GM18498 (cell line): ENCODE measurements around the gene SCN3B.

Source experiments
- ATAC-seq: cut with Tn5 transposase; IDR thresholded peaks from one replicate; pipeline ENCODE4 v1.9.1; 2021; ENCODE audit warnings: mild to moderate bottlenecking, moderate library complexity; ENCODE audit not compliant: unreplicated experiment

The SCN3B gene

DNA sequence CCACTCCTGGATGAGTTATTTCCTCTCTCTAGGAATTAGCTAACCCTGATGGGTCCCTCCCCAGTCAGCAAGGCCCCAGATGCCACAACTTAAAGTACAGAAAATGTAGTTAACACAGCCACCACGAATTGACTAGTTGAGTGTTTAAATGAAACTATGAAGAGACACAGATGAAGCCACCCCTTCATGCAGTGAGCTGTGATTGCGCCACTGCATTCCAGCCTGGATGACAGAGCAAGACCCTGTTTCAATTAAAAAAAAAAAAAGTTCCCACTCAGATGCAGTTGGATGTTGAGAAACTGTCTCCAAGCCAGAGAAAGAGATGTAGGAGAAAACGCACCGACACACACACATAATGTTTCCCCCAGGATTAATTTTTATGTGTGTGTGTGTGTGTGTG lies 53.3 kb downstream of the SCN3B start:
- ATAC-seq, result no peak

DNA sequence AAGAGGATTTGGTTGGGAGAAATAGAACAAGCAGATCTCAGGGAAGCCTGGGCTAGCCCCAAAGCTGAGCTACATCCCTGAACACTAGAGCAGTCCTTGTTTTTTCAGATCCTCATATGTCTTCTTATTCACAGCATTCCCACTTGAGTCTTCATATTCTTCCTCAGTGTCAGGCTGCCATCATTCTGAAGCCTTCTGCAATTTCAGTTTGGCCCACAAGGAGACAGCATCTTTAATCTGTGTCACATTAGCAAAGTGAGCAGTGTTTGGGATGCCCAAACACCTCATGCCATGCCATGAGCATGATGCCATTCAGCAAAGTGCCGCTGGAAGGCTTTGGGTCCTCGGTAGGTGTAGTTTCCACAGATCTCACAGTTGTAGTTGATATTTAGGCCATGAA lies 56.6 kb downstream of the SCN3B start:
- ATAC-seq, result no peak

DNA sequence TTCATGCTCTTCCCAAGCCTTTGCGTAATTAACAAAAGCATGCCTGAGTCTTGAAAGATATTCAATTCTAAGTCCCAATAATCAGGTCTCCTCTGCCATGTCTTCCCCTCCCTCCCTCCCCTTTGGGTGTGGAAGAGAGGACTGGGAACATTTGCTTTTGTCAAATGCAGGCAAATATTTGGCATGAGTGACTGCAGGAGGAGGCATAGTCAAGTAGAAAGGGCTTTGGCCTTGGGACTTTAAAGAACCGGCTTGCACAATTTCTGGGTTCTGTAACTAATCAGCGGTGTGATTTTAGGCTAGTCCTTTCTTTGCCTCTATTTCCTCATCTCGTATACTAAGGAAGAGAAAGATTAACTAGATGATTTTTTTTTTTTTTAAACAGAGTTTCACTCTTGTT lies 59.5 kb downstream of the SCN3B start:
- no peak for ATAC-seq

DNA sequence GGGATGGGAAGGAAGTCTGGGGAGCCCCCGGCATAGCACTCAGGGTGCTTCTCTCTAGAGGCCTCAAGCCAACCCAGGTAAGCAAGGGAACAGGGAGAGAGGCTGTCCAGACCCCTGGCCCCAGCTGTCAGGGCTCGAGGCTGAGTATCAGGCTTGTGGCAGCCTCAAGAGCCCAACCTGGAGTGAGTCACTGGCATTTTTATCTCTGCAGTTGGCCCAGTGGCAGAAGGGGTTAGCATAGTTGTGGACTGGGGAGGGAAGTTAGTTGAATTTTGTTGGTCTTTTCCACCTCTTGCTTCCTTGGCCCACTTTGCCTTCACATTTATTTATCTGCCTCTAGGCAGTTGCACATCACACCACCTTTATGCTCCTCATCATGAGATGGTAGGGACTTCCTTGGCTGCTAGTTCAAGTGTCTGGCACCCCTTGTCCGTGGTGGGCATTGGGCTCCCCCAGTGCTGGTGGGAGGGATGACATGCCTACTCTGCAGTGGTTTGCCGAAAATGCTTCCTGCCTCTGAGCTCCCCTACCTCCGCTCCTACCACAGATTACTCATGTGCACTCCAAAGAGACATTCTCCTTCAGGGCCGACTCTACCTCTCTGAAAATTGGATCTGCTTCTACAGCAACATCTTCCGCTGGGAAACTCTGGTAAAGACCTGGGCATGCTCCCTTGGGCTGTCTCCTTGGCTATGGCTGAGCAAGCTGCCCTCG lies 60.1 kb downstream of the SCN3B start:
- ATAC-seq, result no peak

DNA sequence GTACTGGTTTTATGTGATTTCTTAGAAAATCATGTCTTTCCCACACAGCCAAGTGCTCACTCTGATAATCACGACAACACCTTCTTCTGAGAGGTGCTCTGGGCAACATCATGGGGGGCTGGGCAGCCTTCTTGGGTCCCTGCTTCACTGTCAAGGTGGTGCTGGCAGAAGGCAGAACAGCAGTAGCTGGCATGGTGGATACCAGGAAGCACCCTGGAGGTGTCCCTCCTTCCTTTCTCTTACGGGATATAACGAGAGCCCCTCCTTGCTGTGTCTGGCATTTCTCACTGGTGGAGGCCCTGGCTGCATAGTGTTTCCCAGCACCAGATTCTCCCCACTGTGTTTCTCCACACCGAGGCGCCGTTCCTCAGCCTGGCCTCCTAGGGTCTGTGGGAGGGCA lies 60.9 kb downstream of the SCN3B start:
- no peak for ATAC-seq

DNA sequence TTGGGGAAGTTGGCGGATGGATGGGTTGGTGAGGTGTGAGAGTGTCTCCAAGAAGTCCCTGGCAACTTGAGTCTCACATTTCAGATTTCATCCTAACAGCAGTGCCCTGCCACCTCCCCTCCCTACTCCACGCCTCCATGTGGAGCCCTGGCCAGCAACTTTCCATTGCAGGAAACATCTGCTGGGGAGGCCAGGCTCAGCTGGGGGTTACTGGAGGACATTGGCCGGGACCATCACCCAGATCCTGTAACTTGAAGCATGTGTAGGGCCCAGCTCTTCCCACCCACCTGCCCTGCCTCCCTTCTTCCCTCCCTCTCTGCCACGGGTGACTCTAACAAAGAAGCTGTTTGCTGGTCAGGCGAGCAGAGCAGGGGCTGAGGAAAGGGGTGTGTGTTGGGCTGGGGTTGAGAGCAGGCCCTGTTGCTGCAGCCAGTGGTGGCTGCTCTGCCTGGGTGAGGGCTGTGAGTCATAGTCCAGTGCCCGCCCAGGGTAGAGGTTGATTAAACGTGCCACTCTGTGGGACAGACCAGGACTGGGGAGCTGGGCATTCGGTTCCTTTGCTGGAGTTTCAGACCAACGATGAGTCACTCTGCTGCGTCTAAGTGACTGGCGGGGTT lies 64.0 kb downstream of the SCN3B start:
- no peak for ATAC-seq

DNA sequence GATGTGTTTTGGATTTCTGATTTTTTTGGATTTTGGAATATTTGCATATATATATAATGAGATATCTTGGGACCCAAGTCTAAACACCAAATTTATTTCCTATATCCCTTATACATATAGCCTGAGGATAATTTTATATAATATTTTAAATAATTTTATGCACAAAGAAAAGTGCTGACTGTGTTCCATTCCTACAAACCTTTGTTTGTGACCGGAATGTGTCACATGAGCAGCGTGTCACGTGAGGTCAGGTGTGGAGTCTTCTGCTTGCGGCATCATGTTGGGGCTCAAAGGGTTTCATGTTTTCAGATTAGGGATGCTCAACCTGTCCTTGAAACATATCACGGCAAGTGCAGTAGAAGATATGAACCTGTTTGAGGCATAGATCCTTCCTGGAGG lies 65.6 kb downstream of the SCN3B start:
- ATAC-seq, result no peak

DNA sequence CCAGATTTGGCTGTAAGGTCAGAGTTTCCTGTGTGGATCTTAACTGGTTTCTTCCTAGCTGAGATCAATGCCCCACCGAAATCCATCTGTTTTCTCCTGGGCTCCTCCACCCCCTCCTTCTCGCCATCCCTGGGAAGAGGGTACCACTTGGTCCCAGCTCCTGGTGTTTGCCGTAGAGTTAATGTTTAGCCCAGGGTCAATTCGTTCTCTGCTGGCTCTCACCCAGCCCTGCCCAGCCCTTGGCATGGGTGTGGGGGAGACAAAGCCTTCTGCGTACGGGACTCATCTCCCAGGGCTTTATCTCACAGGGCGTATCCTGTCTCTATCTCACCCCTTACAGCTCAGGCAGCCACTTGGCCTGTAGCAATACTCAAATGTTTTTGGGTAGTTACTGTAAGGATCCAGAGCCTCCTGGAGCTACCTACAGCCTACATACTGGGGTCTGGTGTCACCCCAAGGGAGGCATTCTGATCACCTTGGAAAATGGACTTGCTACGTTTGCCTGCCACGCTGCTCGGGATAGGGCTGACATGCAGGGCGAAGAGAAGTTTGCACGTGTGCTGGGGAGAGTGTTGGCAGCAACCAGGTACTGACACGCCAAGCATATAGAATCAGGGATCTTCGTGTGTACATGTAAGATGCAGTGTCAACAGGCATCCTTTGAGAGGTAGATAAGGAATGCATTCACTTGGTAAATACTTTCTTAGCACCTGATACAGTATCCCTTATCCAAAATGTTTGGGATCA lies 66.1 kb downstream of the SCN3B start:
- ATAC-seq, result no peak

DNA sequence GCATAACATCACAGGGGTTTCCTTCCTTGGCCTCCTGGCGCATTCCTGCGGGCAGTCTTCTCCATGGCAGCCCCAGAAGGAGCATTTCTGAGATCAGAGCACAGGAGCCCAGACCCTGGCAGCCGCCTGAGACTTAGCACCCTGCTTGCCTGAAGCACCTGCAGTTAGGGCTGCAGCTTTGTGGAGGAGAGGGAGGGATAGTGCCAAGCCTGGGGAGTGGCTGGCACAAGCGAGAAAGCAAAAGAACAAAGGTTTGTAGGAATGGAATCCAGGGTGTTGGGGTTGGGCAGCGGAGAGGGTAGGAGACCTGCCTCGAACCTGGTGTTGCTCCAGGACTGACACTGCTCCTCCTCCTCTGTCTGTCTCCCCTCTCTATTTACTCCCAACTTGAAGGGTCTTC lies 66.9 kb downstream of the SCN3B start:
- no peak for ATAC-seq

DNA sequence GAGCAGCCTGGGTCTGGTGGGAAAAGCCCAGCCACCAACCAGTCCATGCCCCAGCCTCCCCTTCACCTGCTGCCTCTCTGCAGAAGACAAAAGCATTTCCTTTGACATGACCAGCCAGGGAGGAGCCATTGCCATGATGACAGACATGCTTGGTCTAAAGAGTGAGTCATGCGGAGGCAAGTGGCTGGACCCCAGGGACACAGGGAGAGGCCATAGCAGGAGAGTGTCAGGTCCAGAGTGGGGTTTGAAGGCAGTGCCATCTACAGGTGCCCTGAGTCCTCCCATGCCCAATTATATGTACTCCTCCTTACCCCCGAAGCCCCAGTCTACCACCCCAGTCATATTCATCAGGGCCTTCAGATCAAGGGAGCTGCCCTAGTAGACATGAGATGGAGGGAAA lies 67.4 kb downstream of the SCN3B start:
- no peak for ATAC-seq

DNA sequence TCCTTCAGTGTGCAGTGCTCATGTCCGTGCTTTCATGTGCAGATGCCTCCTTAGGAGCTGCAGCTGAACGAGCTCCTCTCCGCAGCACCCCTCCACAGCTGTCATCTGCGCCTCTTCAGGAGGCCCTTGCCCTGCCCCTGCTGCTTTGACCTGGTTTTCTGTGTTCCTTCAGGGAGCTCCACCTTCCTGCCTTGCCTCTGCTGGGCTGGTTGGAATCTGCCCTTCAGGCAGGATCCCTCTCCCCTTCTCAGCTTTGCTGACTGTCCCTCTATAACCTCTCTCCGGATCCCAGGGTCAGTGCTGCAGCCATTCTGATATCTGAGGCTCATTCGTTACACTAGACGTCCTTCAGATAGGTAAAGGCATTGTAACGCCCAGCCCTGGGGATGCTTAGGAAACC lies 67.9 kb downstream of the SCN3B start:
- ATAC-seq, result no peak

DNA sequence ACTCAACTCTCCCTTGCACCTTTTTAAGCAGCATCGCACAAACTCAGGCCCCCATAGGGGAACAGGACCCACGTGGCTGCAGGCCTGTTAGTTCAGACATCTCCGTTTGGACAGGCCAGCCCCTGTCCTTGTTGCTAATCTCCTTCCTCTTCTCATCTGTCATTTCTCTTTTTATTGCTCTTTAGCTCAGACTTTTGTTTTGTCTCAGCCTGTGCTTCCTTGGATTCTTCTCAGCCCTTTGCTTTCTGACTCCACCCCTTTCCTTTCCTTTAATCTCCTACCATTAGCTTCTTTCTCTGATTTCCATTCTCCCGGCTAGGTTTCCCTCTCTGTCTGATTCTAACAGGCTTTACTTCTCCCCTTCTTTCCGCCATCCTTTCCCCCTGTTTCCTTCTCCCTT lies 68.7 kb downstream of the SCN3B start:
- no peak for ATAC-seq

DNA sequence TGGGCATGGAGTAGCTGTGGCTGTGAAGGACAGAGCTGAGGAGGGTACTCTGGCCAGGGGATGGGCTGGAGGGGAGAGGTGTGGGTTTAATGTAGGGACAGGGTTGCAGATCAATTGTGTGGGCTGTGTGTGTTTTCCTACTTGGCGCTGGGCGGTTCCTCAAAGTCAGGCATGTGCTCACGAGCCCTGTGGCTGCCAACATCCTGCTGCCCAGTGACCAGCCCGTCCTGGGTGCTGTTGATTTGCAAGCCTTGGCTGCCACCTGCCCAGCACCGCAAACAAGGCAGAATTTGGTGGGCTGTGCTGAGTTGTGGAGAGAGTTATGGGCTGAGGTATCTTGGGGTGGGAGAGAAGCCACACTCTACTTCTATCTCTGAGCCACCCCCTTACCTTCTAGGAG lies 69.2 kb downstream of the SCN3B start:
- no peak for ATAC-seq

DNA sequence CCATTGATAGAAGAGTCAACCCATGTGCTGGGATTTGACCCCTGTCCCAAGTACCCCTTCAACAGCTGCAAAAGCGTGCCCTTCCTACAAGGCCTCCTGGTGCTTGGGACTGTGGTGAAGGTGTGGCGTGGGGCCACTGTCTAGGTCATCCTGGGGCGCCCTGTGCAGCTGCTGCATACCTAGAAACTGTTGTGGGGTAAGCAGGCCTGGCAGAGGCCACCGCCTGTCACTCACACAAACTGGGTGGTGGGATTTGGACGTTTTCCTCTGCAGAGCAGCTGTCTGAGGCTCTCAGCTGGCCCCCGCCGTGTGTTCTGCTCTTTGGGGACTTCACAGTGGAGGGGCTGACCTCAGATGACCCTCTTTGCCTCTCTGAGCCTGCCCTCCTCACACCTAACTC lies 69.7 kb downstream of the SCN3B start:
- ATAC-seq, result no peak

DNA sequence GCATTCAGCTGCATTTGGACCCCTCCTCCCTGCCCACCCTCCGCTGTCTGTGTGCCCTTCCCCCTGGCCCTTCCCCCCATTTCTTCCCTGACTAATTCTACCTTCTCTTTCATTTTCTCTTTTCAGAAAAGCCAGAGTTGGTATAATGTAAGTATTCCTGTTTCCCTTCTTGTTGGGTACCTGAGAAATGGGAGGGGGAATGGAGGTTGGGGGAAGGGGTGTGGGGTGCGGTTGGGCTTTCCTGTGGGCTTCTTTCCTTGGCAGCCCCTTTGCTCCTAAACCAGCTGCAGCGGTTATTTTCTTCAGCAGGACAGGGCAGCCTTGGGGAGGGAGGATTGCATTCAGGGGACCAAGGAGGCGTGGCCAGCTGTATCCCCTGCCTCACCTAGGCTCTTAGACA lies 70.2 kb downstream of the SCN3B start:
- no peak for ATAC-seq

DNA sequence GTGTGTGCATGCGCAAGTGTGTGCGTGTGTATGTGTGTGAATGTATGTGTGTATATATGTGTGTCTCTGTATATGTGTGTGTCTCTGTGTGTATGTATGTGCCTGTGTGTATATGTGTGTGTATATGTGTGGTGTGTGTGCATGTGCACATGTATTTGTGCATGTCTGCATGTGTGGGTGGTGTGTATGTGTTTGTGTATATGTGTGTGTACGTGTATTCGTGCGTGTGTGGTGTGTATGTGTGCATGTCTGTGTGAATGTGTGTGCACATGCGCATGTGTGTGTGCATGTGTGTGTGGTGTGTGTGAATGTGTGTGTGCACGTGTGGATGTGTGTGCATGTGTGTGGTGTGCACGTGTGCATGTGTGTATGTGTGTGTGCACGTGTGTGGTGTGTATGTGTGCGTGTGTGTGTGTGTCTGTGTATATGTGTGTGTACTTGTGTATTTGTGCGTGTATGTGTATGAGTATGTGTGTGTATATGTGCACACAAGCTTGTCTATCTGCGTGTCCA lies 71.4 kb downstream of the SCN3B start:
- ATAC-seq, result no peak

DNA sequence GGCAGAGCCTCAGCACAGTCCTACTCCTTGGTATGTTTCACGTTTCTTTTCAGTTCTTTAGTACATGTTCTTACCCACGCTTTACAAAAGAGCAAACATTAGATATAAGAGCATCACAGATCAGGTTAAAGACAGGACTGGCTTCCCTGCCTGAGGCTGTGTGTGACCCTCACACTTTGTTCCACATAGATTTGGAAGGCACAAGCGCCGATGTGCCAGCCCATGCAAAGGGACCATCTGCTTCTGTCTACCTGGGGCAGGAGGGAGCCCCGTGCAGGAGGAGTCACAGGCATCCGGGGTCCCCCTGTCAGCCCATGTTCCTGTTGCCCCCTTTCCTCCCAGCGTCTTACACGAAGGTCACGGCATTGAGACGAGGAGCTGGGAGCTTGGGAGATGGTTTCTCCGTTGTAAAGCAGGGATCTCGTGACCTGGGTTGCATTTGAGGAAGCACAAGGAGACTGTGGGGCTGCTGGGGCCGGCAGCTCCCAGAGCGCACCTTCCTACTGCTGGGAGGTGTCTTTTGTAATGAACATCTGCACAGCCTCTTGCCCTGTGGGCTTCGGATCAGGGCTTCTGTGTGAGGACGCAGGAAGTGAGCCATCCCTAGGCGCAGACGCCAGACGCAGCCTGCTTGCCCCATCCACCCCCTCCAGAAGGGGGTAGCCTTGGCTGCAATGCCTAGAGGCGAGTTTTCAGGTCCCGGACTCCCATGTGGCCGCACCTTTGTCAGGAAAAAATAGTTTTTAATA lies 72.6 kb downstream of the SCN3B start:
- ATAC-seq, result no peak

DNA sequence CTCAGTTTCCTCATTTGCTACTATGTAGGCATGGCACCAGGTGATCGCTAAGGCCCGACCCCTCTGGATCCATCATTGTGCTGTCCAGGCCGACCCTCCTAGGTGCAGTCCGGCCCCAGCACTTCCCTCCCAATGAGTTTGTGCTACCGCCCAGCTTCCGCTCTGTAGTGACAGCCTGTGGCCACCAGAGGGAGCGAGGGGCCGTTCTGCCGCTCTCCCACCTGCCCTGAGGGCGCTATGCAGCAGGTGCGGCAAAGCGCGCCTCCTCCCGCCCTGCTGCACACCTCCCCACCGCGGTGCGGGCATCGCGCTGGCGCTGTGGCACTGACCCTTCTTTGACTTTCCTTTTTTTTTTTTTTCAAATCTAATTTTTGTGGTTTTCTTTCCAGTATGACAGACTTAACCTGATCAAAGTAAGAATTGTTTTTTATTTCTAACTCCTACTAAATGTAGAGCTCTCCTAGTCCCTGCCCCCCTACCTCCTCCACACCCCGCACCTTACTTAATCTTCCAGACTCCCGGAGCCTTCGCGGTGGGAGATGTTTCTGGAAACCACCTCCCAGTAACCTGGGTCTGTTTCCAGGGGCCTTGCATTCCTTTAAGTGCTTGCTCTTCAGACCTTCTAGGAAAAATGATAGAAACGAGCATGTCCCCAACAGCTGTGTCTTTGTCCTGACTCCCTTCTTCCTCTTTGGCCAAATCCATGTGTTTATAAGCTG lies 73.7 kb downstream of the SCN3B start:
- ATAC-seq, result peak; percentile 88

DNA sequence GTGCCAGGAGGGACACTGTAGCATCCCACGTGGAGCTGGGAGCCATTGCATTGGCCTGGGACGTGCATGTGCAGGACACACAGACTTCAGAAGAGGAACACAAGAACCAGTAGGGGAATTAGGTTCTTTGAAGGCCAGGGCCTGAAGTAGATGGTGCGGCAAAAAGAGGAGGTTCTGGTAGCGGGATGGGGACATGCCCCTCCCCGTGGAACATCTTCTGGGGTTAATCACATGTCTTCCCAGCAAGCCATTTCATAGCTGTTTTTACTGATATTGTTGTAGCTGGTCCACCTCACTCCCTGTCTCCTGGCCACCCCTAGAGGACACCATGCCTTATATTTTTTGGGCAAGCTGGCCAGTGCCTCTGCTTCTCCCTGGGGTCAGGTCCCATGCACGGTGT lies 74.3 kb downstream of the SCN3B start:
- no peak for ATAC-seq

DNA sequence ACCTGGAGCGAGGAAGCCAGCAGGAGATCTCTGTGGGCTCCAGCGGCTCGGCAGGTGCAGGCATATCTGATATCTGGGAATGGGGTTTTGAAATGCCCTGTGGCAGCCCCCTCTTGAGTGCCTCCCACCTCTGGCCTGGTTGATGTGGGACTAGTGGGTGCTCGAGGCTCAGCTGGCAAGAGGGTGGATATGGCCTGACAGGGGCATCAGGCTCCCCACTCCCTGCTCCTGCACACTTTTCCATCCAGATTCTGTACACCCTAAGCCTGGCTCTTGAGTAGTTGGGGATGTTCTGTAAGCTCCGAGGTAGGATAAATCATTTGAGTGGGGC lies 75.0 kb downstream of the SCN3B start:
- no peak for ATAC-seq
